OCI-LY3 (cell line): ENCODE data around the gene FADS1.

Experiments
- H2AFZ ChIP-seq: fragments of 200-600, 300-600 bp; shearing (Covaris generic); 2 replicates; pipeline ENCODE4 v1.6.0; 2014; ENCODE audit warnings: antibody characterized with exemption, low read depth, low read length
- H3K27ac ChIP-seq: fragments of 200-600, 300-600 bp; sonication (generic); 2 replicates; pipeline ENCODE4 v1.5.1; 2014; ENCODE audit warnings: mild to moderate bottlenecking, low read length, moderate library complexity, mixed read lengths
- H3K27me3 ChIP-seq: fragments of 200-600, 300-600 bp; sonication (generic); 2 replicates; pipeline ENCODE4 v1.6.1; 2014; ENCODE audit warnings: low read depth, low read length, mixed read lengths
- H3K36me3 ChIP-seq: fragments of 200-600, 300-600 bp; sonication (generic); replicated peaks from 2 replicates; pipeline ENCODE3; 2014; ENCODE audit warnings: low read depth, low read length, mixed read lengths
- H3K4me1 ChIP-seq: fragments of 300-600, 200-600 bp; sonication (generic); 2 replicates; pipeline ENCODE4 v1.6.1; 2014; ENCODE audit warnings: low read length, mixed read lengths
- H3K4me2 ChIP-seq: fragments of 200-600, 300-600 bp; sonication (generic); 2 replicates; pipeline ENCODE4 v1.6.1; 2014; ENCODE audit warnings: low read length, mixed read lengths
- H3K4me3 ChIP-seq: fragments of 300-600, 200-600 bp; sonication (generic); 2 replicates; pipeline ENCODE4 v1.5.1; 2014; ENCODE audit warnings: antibody characterized with exemption, mild to moderate bottlenecking, low read length, moderate library complexity
- H3K79me2 ChIP-seq: fragments of 300-600, 200-600 bp; shearing (Covaris generic); 2 replicates; pipeline ENCODE4 v1.6.1; 2014; ENCODE audit warnings: mild to moderate bottlenecking, low read length, mixed read lengths
- H3K9ac ChIP-seq: fragments of 300-600, 200-600 bp; shearing (Covaris generic); 2 replicates; pipeline ENCODE4 v1.6.0; 2014; ENCODE audit warnings: mild to moderate bottlenecking, low read length, moderate library complexity
- H3K9me3 ChIP-seq: fragments of 200-600, 300-600 bp; shearing (Covaris generic); 2 replicates; pipeline ENCODE4 v1.6.1; 2014; ENCODE audit warnings: low read length, mixed read lengths; ENCODE audit not compliant: insufficient read depth
- H4K20me1 ChIP-seq: fragments of 200-600, 300-600 bp; sonication (generic); 2 replicates; pipeline ENCODE4 v1.6.1; 2016; ENCODE audit warnings: low read length, mixed read lengths; ENCODE audit not compliant: insufficient read depth
- EZH2phosphoT487 ChIP-seq: fragments of 200-600 bp; shearing (Covaris generic); IDR thresholded peaks from 2 replicates; pipeline ENCODE4 v1.6.1; 2018; ENCODE audit warnings: antibody characterized with exemption, mixed run types, low read depth
- TF ChIP-seq, protein P1 (sequence below): fragments of 200-600, 300-600 bp; sonication (generic); IDR thresholded peaks from 2 replicates; pipeline ENCODE4 v1.5.1; 2014; ENCODE audit warnings: antibody characterized with exemption, low read length, low read depth

FADS1 gene

DNA sequence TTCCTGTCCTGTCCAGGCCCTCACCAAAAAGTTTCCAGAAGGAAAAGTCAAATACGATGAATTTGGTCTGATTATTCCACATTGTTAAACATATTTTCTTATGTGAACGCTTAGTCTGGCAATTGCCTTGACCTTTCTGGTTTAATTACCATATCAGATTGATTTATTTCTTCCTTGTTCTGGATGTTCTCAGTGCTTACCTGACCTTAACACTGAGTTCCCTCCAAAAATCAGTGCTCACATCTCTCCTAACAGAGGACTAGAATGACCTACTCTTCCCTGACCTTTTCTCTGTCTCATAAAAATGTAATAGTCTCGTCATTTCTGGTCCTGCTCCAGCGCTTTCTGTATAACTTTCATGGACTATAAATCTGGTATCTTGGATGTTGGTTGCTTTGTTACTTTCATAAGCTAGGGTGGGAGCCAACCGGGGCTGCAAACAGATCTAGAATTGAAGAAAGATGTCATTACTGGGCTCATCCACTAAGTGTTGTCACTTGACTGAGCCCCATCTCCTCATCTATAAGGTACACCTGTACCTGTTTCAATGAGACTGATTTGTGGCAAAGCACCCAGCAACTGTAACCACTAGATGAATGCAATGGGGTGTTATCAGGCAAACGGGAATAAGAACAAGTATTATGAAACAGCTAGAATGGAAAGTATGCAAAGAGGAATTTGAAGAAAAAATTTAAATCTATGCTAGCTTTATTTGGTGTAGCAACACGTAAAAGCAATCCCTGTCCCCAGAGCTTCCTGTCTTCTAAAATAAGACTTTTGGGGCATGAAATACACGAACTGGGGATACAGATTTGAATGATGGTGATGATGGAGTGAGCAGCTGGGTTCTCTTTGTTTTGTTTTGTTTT is 13.7 kb upstream of the FADS1 start:
- peak overlapping the region; percentile 90 for H3K4me3 ChIP-seq
- H3K9ac ChIP-seq, result peak overlapping the region; percentile 95
- no peak for TF ChIP-seq EZH2phosphoT487
- TF ChIP-seq, protein P1, sequence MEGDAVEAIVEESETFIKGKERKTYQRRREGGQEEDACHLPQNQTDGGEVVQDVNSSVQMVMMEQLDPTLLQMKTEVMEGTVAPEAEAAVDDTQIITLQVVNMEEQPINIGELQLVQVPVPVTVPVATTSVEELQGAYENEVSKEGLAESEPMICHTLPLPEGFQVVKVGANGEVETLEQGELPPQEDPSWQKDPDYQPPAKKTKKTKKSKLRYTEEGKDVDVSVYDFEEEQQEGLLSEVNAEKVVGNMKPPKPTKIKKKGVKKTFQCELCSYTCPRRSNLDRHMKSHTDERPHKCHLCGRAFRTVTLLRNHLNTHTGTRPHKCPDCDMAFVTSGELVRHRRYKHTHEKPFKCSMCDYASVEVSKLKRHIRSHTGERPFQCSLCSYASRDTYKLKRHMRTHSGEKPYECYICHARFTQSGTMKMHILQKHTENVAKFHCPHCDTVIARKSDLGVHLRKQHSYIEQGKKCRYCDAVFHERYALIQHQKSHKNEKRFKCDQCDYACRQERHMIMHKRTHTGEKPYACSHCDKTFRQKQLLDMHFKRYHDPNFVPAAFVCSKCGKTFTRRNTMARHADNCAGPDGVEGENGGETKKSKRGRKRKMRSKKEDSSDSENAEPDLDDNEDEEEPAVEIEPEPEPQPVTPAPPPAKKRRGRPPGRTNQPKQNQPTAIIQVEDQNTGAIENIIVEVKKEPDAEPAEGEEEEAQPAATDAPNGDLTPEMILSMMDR, result no peak
- no peak overlapping the region for H2AFZ ChIP-seq
- peaks cover 74% of the 10 kb centered on the region for H3K4me1 ChIP-seq
- H3K79me2 ChIP-seq, result peaks cover 92% of the 10 kb centered on the region
- H3K27me3 ChIP-seq, result no peaks in the 10 kb centered on the region
- peaks cover 46% of the 10 kb centered on the region for H3K36me3 ChIP-seq
- H3K27ac ChIP-seq, result peak overlapping the region; percentile 96
- no peaks in the 10 kb centered on the region for H3K9me3 ChIP-seq
- H3K4me2 ChIP-seq, result peak overlapping the region; percentile 98
- H4K20me1 ChIP-seq, result peaks cover 30% of the 10 kb centered on the region

GRCh38 chr11:61829806-61830205 is 13.0 kb upstream of the FADS1 start:
- Histone ChIP-seq H3K4me2 (peak overlapping the region; percentile 98), H4K20me1 (peaks cover 30% of the 10 kb centered on the region), H3K4me3 (peak overlapping the region; percentile 90), H3K9me3 (no peaks in the 10 kb centered on the region), H3K9ac (peak overlapping the region; percentile 95), H3K27ac (peak overlapping the region; percentile 96), H3K36me3 (peaks cover 46% of the 10 kb centered on the region), H3K27me3 (no peaks in the 10 kb centered on the region), H3K79me2 (peaks cover 85% of the 10 kb centered on the region), H3K4me1 (peaks cover 68% of the 10 kb centered on the region), H2AFZ (no peak overlapping the region)
- TF ChIP-seq EZH2phosphoT487, result no peak
- TF ChIP-seq, protein P1, result no peak

DNA sequence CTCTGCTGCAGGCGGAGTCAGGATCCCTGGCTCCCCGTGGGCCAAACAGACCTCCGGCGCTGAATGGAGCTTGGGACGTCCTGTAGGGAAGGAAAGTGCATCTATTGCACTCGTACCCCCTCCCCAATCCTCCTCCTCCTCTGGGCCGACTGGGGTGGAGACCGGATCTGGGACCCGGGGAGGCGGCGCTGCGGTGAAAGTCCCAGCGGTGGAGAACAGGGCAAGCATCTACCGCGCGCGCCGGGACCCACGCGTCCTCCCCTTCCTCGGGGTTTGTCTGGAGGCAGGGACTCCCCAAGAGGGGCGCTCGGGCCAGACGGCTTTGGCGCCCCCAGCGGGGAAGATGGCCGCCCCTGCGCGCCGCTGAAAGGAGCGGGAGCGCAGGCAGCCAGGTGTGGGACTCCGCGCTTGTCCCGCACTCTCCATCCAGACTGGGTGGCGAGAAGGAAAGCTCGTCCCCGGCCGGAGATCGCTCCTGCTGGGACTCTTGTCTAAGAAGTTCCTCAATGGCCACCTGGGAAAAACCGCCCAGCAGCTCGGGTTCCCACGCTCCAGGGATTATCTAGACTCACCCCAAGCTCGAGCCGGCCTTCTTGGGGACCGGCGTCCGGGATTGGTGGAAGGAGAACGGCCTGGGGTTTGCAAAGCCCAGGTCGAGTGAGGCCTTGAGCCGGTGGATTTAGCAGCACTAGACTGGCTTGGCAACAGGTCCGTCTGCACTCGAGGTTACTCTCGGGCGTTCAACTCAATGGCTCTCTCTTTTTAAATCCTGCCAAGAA is 12.0 kb upstream of the FADS1 start:
- Histone ChIP-seq H3K4me2 (peak overlapping the region; percentile 98), H2AFZ (no peak overlapping the region), H3K4me1 (peaks cover 58% of the 10 kb centered on the region), H3K36me3 (peaks cover 43% of the 10 kb centered on the region), H3K9ac (peak overlapping the region; percentile 95), H3K79me2 (peaks cover 78% of the 10 kb centered on the region), H3K4me3 (peak overlapping the region; percentile 90), H4K20me1 (peaks cover 30% of the 10 kb centered on the region), H3K27me3 (no peaks in the 10 kb centered on the region), H3K9me3 (no peaks in the 10 kb centered on the region), H3K27ac (peak overlapping the region; percentile 96)
- no peak for TF ChIP-seq EZH2phosphoT487
- TF ChIP-seq, protein P1, result peak; percentile 59

DNA sequence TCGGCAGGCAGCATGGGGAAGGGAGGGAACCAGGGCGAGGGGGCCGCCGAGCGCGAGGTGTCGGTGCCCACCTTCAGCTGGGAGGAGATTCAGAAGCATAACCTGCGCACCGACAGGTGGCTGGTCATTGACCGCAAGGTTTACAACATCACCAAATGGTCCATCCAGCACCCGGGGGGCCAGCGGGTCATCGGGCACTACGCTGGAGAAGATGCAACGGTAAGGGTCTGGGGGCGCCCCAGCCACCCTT is 11.5 kb upstream of the FADS1 start:
- no peaks in the 10 kb centered on the region for H3K27me3 ChIP-seq
- H3K79me2 ChIP-seq, result peaks cover 73% of the 10 kb centered on the region
- TF ChIP-seq, protein P1, result no peak
- no peak for TF ChIP-seq EZH2phosphoT487
- H3K27ac ChIP-seq, result peak overlapping the region; percentile 96
- H3K9ac ChIP-seq, result peak overlapping the region; percentile 95
- peaks cover 53% of the 10 kb centered on the region for H3K4me1 ChIP-seq
- H4K20me1 ChIP-seq, result peaks cover 30% of the 10 kb centered on the region
- peaks cover 38% of the 10 kb centered on the region for H3K36me3 ChIP-seq
- H3K4me2 ChIP-seq, result peak overlapping the region; percentile 98
- H2AFZ ChIP-seq, result no peak overlapping the region
- H3K4me3 ChIP-seq, result peak overlapping the region; percentile 90
- H3K9me3 ChIP-seq, result no peaks in the 10 kb centered on the region
